HCT116 (cell line): ENCODE results near the gene GNB1.

Experiments used
- CTCF ChIP-seq, 3 experiments: fragments of 200-600 bp in 1 of 3; sonication (generic) in 1 of 3; IDR thresholded peaks in 2 of 3; conservative IDR thresholded peaks in 1 of 3; 2 replicates each; pipeline ENCODE4 v1.5.1; 2012 to 2017; ENCODE audit warnings: low read depth in 2 of 3, low read length in 2 of 3, antibody characterized with exemption in 1 of 3, borderline replicate concordance in 1 of 3, control low read depth in 1 of 3, mild to moderate bottlenecking in 1 of 3, mixed read lengths in 1 of 3, mixed run types in 1 of 3, moderate library complexity in 1 of 3; ENCODE audit not compliant: insufficient read depth in 1 of 3
- EGR1 ChIP-seq: IDR thresholded peaks from 2 replicates; pipeline ENCODE4 v1.6.1; 2012; ENCODE audit warnings: low read depth
- EZH2 ChIP-seq: fragments of 200-600 bp; sonication (generic); IDR thresholded peaks from 2 replicates; pipeline ENCODE4 v1.6.1; 2017; ENCODE audit warnings: antibody characterized with exemption, mixed run types
- EZH2phosphoT487 ChIP-seq: fragments of 200-600 bp; IDR thresholded peaks from 2 replicates; pipeline ENCODE4 v1.6.1; 2018; ENCODE audit warnings: antibody characterized with exemption, borderline replicate concordance
- FOSL1 ChIP-seq: IDR thresholded peaks from 2 replicates; pipeline ENCODE4 v1.6.1; 2012; ENCODE audit warnings: low read depth
- JUND ChIP-seq: IDR thresholded peaks from 2 replicates; pipeline ENCODE4 v1.6.1; 2012
- POLR2A ChIP-seq: IDR thresholded peaks from 2 replicates; pipeline ENCODE4 v1.7.0; 2011; ENCODE audit warnings: borderline replicate concordance; ENCODE audit not compliant: insufficient read depth, insufficient read length; ENCODE audit errors: extremely low read depth
- POLR2AphosphoS5 ChIP-seq: IDR thresholded peaks from 2 replicates; pipeline ENCODE4 v1.6.1; 2011; ENCODE audit warnings: mild to moderate bottlenecking, low read depth, low read length, moderate library complexity
- RAD21 ChIP-seq: IDR thresholded peaks from 2 replicates; pipeline ENCODE4 v1.6.1; 2012; ENCODE audit warnings: low read depth, mild to moderate bottlenecking
- SIN3A ChIP-seq: IDR thresholded peaks from 2 replicates; pipeline ENCODE4 v1.6.1; 2012; ENCODE audit warnings: low read depth
- SRF ChIP-seq: IDR thresholded peaks from 2 replicates; pipeline ENCODE4 v1.6.1; 2012; ENCODE audit warnings: low read depth
- YY1 ChIP-seq: IDR thresholded peaks from 2 replicates; pipeline ENCODE4 v1.6.1; 2011; ENCODE audit warnings: low read length, low read depth, moderate library complexity, mild to moderate bottlenecking; ENCODE audit not compliant: insufficient replicate concordance; ENCODE audit errors: extremely low read depth
- TF ChIP-seq, protein P1 (sequence below): IDR thresholded peaks from 2 replicates; pipeline ENCODE4 v1.6.1; 2012
- TF ChIP-seq, protein P2 (sequence below): IDR thresholded peaks from 2 replicates; pipeline ENCODE4 v1.6.1; 2012; ENCODE audit warnings: low read depth

DNA sequence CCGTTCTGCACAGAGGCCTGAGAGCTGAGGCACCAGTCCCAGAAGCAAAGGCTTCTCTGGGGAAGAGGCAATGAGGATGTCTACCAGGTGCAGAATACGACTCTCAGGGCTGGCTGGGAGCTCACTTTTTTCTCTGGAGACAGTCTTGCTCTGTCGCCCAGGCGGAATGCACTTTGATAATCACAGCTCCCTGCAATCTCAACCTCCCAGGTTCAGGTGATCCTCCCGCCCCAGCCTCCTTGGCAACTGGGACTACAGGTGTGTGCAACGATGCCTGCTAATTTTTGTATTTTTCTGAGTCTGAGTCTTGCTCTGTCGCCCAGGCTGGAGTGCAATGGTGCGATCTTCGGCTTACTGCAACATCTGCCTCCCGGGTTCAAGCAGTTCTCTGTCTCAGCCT is 130.2 kb downstream of the GNB1 start:
- TF ChIP-seq POLR2A = no peak
- no peak for TF ChIP-seq CTCF (IDR thresholded peaks at IDR 0.05 in 2 of 3, conservative IDR thresholded peaks at IDR 0.05 in 1 of 3; ENCODE audit: borderline replicate concordance in 1 of 3, insufficient read depth in 1 of 3, low read depth in 2 of 3, low read length in 2 of 3)
- no peak for TF ChIP-seq EZH2
- TF ChIP-seq, protein P1, sequence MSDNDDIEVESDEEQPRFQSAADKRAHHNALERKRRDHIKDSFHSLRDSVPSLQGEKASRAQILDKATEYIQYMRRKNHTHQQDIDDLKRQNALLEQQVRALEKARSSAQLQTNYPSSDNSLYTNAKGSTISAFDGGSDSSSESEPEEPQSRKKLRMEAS = no peak
- TF ChIP-seq RAD21 = no peak
- no peak for TF ChIP-seq SIN3A
- TF ChIP-seq POLR2AphosphoS5 = no peak
- TF ChIP-seq JUND = no peak
- no peak for TF ChIP-seq FOSL1
- TF ChIP-seq, protein P2, sequence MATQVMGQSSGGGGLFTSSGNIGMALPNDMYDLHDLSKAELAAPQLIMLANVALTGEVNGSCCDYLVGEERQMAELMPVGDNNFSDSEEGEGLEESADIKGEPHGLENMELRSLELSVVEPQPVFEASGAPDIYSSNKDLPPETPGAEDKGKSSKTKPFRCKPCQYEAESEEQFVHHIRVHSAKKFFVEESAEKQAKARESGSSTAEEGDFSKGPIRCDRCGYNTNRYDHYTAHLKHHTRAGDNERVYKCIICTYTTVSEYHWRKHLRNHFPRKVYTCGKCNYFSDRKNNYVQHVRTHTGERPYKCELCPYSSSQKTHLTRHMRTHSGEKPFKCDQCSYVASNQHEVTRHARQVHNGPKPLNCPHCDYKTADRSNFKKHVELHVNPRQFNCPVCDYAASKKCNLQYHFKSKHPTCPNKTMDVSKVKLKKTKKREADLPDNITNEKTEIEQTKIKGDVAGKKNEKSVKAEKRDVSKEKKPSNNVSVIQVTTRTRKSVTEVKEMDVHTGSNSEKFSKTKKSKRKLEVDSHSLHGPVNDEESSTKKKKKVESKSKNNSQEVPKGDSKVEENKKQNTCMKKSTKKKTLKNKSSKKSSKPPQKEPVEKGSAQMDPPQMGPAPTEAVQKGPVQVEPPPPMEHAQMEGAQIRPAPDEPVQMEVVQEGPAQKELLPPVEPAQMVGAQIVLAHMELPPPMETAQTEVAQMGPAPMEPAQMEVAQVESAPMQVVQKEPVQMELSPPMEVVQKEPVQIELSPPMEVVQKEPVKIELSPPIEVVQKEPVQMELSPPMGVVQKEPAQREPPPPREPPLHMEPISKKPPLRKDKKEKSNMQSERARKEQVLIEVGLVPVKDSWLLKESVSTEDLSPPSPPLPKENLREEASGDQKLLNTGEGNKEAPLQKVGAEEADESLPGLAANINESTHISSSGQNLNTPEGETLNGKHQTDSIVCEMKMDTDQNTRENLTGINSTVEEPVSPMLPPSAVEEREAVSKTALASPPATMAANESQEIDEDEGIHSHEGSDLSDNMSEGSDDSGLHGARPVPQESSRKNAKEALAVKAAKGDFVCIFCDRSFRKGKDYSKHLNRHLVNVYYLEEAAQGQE = no peak
- TF ChIP-seq EZH2phosphoT487 = no peak
- no peak for TF ChIP-seq YY1
- no peak for TF ChIP-seq EGR1
- TF ChIP-seq SRF = no peak
